GM12872 (cell line): ENCODE data around the gene DMWD.

Experiments used
- CTCF ChIP-seq: IDR thresholded peaks from 3 replicates; pipeline ENCODE4 v1.5.1; 2011; ENCODE audit warnings: low read depth, mild to moderate bottlenecking, low read length, moderate library complexity; ENCODE audit not compliant: insufficient read depth

DMWD gene

GRCh38 chr19:45791744-45792469, 738 bp downstream of the DMWD start:
- no peak for TF ChIP-seq CTCF

- no peak for TF ChIP-seq CTCF
Measured at GRCh38 chr19:45790942-45791341, 1.7 kb downstream of the DMWD start.

- no peak for TF ChIP-seq CTCF
Measured at GRCh38 chr19:45789035-45789786, 3.4 kb downstream of the DMWD start.

GRCh38 chr19:45786533-45786894, 6.1 kb downstream of the DMWD start:
- TF ChIP-seq CTCF: no peak

GRCh38 chr19:45785781-45786532, 6.7 kb downstream of the DMWD start:
- TF ChIP-seq CTCF: no peak

GRCh38 chr19:45785097-45785496, 7.5 kb downstream of the DMWD start:
- no peak for TF ChIP-seq CTCF

- no peak for TF ChIP-seq CTCF
Measured at GRCh38 chr19:45784096-45784495, 8.5 kb downstream of the DMWD start.
